NCI-H345 treated with DMSO at 0.1 percent for 48 hours (cell line): ENCODE data around the gene RNASEL.
"Not testable (repeated sequence)": the region's sequence is repeated elsewhere in the genome, so short reads cannot be mapped to it uniquely, and the experiment has no call there.

Experiments used
- DNase-seq: peaks from one replicate; lab custom pipeline; 2025; ENCODE audit not compliant: unreplicated experiment; lab: John Stamatoyannopoulos, UW

RNASEL gene, protein sequence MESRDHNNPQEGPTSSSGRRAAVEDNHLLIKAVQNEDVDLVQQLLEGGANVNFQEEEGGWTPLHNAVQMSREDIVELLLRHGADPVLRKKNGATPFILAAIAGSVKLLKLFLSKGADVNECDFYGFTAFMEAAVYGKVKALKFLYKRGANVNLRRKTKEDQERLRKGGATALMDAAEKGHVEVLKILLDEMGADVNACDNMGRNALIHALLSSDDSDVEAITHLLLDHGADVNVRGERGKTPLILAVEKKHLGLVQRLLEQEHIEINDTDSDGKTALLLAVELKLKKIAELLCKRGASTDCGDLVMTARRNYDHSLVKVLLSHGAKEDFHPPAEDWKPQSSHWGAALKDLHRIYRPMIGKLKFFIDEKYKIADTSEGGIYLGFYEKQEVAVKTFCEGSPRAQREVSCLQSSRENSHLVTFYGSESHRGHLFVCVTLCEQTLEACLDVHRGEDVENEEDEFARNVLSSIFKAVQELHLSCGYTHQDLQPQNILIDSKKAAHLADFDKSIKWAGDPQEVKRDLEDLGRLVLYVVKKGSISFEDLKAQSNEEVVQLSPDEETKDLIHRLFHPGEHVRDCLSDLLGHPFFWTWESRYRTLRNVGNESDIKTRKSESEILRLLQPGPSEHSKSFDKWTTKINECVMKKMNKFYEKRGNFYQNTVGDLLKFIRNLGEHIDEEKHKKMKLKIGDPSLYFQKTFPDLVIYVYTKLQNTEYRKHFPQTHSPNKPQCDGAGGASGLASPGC

GRCh38 chr1:182588500-182589396 is at the start of gene RNASEL:
RNASEL (minus strand) TSS chr1:182589256; CDS start chr1:182586806, 2,450 bp downstream.
- DNase-seq: no peak

- DNase-seq: no peak
Measured at GRCh38 chr1:182637769-182638168, 48.7 kb upstream of the RNASEL start.

DNA sequence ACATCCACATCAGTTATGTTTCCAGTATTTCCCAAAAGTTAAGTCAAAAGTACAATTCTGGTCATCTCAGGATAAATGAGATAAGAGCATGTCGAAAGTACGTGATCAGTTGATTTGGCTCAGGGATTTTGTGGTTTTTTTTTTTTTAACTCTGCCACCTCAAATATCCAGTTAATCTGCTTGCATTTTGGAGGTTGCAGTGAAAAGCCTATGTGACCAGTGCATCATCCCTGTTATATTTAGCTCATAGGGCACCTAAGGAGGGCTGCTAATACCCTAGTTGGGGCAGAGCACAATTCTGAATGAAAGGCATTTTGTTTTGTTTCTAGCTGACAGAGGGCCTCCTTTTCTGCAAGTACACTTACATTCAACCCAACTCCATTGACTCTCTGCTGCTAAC is 46.8 kb upstream of the RNASEL start:
- DNase-seq: no peak

DNA sequence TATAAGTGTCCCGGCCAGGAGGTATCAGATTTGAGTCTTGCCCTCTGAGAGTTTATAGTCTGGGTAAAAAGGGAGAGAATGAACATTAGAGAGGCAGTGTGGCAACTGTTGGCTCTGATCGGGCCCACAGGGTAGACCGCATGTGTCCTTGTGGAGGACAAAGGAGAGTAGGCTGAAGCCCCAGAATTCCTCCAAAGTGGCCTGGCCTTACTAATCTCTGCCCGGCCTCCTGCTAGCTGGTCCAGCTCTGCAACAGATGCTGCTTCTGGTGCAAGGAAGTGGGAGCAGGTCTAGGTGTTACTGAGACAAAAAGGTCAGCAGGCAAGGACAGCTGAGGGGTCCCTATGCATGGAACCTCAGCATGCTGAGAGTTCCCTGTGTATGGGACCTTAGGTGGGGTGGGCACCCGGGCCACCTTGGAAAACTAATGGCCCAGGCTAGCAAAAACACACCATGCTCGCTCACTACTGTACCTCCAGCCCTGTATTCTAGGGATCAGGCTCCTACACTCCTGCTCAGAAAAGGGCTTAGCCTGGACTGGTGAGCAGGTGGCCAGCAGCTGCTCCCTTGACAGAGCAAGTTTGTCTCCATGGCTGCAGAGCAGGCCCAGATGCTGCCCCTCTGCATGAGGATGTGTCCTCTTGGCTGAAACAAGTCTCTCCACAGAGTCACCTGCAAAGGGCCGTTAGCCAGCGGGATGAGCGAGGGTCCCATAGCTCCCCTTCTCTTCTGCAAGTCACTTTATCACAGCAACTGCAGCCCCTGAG is 45.4 kb upstream of the RNASEL start:
- DNase-seq: no peak

GRCh38 chr1:182633657-182634281 is 44.7 kb upstream of the RNASEL start:
- DNase-seq: peak; percentile 32

- DNase-seq: no peak
Measured at GRCh38 chr1:182633031-182633430, 44.0 kb upstream of the RNASEL start.

DNA sequence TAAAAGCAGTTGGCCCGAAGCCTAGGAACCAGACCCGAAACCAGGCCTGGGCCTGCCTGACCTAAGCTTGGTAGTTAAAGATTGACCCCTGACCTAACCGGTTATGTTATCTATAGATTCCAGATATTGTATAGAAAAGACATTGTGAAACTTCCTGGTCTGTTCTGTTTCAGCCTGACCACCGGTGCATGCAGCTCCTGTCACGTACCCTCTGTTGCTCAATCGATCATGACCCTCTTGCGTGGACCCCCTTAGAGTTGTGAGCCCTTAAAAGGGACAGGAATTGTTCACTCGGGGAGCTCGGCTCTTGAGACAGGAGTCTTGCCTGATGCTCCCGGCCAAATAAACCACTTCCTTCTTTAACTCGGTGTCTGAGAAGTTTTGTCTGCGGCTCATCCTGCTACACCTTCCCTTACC is 43.4 kb upstream of the RNASEL start:
- not testable (repeated sequence) for DNase-seq

- DNase-seq: no peak
Measured at GRCh38 chr1:182631954-182632353, 42.9 kb upstream of the RNASEL start.

- DNase-seq: no peak
Measured at GRCh38 chr1:182631053-182631677, 42.1 kb upstream of the RNASEL start.

DNA sequence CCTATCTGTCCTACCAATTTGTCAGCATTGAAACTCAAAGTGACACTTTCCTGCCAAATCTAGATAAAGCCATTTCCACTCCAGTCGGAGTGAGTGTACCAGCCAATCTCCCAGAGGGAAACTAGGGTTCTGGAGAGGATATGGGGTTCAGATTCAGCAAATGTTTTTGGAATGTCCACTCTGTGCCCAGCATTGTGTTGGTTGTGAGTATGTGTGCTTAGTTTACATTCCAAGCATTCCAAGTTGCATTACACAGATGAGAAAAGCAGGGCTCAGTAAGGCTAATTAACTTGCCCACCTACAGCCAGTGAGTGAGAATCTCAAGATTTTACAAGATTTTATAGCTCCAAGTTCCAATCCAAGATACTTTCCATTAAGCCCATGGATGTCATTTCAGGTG is 41.5 kb upstream of the RNASEL start:
- no peak for DNase-seq

DNA sequence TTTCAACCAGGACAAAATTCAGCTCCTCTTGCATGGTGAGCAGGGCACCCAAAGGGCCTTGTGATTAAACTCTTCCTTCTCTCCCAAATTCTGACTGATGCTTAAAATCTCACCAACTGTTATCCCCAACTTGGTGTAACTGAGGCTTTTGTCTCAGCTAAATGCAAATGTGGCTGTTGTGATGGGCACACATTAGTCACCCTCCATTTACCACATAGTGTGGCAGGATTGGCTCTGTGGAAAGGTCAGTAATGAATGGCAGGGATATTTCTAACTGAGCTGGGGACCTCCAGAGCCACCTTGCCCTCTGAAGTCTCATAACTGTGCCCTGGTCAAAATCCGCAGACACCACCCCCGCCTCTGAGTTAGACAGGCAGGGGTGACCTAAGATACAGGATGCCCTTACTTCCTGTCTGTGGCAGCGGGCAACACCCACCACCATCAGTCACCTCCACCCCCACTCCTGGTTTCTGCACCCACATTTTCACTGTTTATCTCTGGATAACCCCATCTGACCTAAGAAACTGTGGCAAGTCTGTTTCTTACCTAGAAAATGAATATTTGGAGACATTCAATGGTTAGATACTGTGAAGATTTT is 40.5 kb upstream of the RNASEL start:
- no peak for DNase-seq

GRCh38 chr1:182629080-182629479 is 40.0 kb upstream of the RNASEL start:
- no peak for DNase-seq

- DNase-seq: no peak
Measured at GRCh38 chr1:182628657-182629056, 39.6 kb upstream of the RNASEL start.

- no peak for DNase-seq
Measured at GRCh38 chr1:182627622-182628021, 38.6 kb upstream of the RNASEL start.

DNA sequence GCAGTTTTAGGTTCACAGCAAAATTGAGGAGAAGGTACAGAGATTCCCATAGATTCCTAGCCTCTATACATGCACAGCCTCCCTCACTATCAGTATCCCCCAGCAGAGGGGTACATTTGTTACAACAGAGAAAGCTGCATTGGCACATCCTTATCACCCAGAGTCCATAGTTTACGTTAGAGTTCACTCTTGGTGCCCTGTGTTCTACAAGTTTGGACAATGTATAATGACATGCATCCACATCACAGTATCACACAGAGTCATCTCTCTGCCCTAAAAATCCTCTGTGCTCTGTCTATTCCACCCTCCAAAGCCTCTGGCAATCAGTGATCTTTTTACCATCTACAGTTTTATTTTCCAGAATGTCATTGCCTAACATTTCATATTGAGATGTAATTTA is 37.5 kb upstream of the RNASEL start:
- DNase-seq: no peak

DNA sequence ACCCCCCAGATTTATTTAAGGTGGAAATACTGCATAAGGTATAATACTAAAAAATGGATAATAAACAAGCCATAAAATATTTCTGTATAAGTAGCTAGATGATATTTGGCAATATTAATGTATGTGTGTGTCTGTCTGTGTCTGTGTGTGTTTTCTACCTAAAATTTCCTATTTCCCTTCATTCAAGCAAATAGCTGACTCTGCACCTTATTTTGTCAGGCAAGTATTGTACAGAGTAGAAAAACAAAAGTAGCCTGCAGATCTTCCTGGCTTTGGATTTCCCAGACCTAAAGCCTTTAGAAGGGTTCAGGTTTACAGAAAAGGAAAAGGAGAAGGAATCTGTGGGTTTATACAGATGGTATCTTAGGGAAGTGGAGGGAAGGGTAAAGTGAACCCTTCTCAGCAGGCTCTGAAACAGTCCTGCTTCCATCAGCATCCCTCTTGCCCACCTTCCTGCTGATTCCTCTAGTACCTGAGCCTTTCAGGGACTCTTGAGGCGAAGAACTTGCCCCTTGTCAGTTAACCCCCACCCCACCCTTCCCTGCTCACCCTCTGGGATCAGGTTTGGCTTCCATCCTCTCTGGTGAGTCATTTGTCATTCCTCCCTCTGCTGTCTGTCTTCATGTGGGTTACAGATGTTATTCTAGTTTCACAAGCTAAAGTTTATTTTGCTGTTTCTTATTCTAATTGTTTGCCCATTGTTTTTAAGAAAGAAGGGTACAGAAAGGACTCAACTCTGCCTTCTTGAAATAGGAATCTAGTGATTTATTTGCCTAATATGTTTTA is 36.9 kb upstream of the RNASEL start:
- DNase-seq: no peak

GRCh38 chr1:182625024-182625423 is 36.0 kb upstream of the RNASEL start:
- no peak for DNase-seq

- DNase-seq: no peak
Measured at GRCh38 chr1:182624577-182624976, 35.5 kb upstream of the RNASEL start.
